Transverse colon (tissue), 4 donors: ENCODE data around the gene PKP4. TPM values are rescaled to one million over a fixed set of nuclear protein-coding genes. Genes with fewer than 3 reads are reported as not detected.

Experiments used
- DNase-seq: peaks from one replicate; pipeline ENCODE4 v3.0.0-alpha.2; 2019
- H3K27ac ChIP-seq, 4 donors: fragments of 200-600 bp; sonication (generic); 2 replicates each; pipeline ENCODE4 v1.5.1; 2016 to 2018; ENCODE audit warnings: inconsistent platforms in 4 of 4
- H3K27me3 ChIP-seq: fragments of 200-600 bp; sonication (generic); 2 replicates; pipeline ENCODE4 v1.5.1; 2017; ENCODE audit warnings: inconsistent platforms
- H3K36me3 ChIP-seq, 4 donors: fragments of 200-600 bp; sonication (generic); 2 replicates each; pipeline ENCODE4 v1.5.1; 2017 to 2019; ENCODE audit warnings: inconsistent platforms in 4 of 4
- H3K4me1 ChIP-seq, 4 donors: fragments of 200-600 bp; sonication (generic); 2 replicates each; pipeline ENCODE4 v1.5.1; 2017 to 2020; ENCODE audit warnings: inconsistent platforms in 4 of 4
- H3K4me3 ChIP-seq, 4 donors: fragments of 200-600 bp; sonication (generic); 1 replicate in 1 of 4; 2 replicates in 3 of 4; pipeline versions ENCODE4 v1.5.1 to v1.6.1; 2017 to 2019; ENCODE audit warnings: inconsistent platforms in 4 of 4
- H3K9me3 ChIP-seq, 2 donors: fragments of 200-600 bp; sonication (generic); 2 replicates each; pipeline ENCODE4 v1.5.1; 2017 to 2019; ENCODE audit warnings: inconsistent platforms in 2 of 2
- EP300 ChIP-seq: sonication (generic); formaldehyde crosslinking; IDR thresholded peaks from one replicate; pipeline ENCODE4 v1.6.1; 2017; ENCODE audit warnings: antibody characterized with exemption, low read depth
- POLR2A ChIP-seq: fragments of 450-650 bp; IDR thresholded peaks from one replicate; pipeline ENCODE4 v1.6.1; 2016; ENCODE audit warnings: antibody characterized with exemption, mild to moderate bottlenecking, moderate library complexity
- POLR2AphosphoS5 ChIP-seq, 3 donors: sonication (generic); formaldehyde crosslinking; IDR thresholded peaks; one replicate each; pipeline ENCODE4 v1.6.1; 2016; ENCODE audit warnings: antibody characterized with exemption in 3 of 3
- WGBS, 2 donors: methylation state at CpG; one replicate each; pipeline ENCODE4 v1.1.5; 2018; ENCODE audit warnings: low coverage in 1 of 2; 5-methylcytosine and 5-hydroxymethylcytosine counted together
- in situ Hi-C, 4 donors: fragments of 200-750 bp; cut with MboI; loops; one replicate each; pipeline versions ENCODE4 v1.15.0 to v1.15.1; 2017; ENCODE audit warnings: low sequenced_read_pairs in 3 of 4, low pct_ligation_motif_present in 1 of 4, low pct_unique_long_range_greater_than_20kb in 1 of 4
- intact Hi-C: fragments of 100-400 bp; cut with DNase I; formaldehyde crosslinking; loops from one replicate; pipeline ENCODE4 v1.15.1; 2023; ENCODE audit warnings: low total_unique reads
- total RNA-seq, 4 donors: library from RNA; depleted of rRNA; stranded (reverse); fragments of >200 nt; gene quantifications; one replicate each; pipeline ENCODE4 v1.1.0, GENCODE V29; 2016
- TF ChIP-seq, protein P1 (sequence below), 5 experiments: fragments of 200-600 bp in 3 of 5; fragments of 450-650 bp in 2 of 5; sonication (generic) in 3 of 5; IDR thresholded peaks; 1 replicate in 2 of 5; 2 replicates in 3 of 5; pipeline ENCODE4 v1.5.1; 2016 to 2017; ENCODE audit warnings: antibody characterized with exemption in 5 of 5, inconsistent platforms in 3 of 5, mild to moderate bottlenecking in 2 of 5, moderate library complexity in 1 of 5

PKP4 gene
- total RNA-seq, 4 donors from 2014 or later = 28.1 to 70.3 (median 58.3) TPM

DNA sequence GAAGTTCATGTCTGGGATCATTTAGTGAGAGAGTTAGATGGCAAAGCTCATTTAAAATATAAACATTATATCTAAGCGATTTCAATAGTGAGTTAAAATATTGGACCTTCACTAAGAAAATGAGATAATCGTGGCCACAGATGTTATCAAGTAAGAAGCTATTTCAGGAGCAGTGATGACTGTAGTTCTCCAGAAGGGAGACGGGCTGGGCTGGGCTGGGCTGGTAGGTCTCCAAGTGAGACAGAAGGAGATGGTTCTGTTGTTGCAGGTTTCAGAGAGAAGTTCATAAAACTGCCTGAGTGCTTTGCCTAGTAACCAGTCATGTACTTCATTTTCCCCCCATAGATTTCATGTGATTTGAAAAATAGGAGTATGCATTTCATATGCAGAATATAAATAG lies 208.2 kb downstream of the PKP4 start:
- DNase-seq = no peak
- Histone ChIP-seq H3K4me1 (no peaks in the 10 kb centered on the region), H3K36me3 (peaks cover 0 to 9% (median 3%) of the 10 kb centered on the region in 4 donors), H3K9me3 (no peaks in the 10 kb centered on the region), H3K4me3 (no peak overlapping the region), H3K27ac (no peak overlapping the region), H3K27me3 (no peaks in the 10 kb centered on the region)
- intact Hi-C loops (no loop called here), in situ Hi-C loops (no loop called here)
- WGBS, 2 donors = 71 to 78% methylated on average over 3 of the region's 3 CpGs
- TF ChIP-seq POLR2A = no peak
- TF ChIP-seq, protein P1, sequence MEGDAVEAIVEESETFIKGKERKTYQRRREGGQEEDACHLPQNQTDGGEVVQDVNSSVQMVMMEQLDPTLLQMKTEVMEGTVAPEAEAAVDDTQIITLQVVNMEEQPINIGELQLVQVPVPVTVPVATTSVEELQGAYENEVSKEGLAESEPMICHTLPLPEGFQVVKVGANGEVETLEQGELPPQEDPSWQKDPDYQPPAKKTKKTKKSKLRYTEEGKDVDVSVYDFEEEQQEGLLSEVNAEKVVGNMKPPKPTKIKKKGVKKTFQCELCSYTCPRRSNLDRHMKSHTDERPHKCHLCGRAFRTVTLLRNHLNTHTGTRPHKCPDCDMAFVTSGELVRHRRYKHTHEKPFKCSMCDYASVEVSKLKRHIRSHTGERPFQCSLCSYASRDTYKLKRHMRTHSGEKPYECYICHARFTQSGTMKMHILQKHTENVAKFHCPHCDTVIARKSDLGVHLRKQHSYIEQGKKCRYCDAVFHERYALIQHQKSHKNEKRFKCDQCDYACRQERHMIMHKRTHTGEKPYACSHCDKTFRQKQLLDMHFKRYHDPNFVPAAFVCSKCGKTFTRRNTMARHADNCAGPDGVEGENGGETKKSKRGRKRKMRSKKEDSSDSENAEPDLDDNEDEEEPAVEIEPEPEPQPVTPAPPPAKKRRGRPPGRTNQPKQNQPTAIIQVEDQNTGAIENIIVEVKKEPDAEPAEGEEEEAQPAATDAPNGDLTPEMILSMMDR (IDR thresholded peaks at IDR 0.05) = no peak
- TF ChIP-seq POLR2AphosphoS5 (IDR thresholded peaks at IDR 0.05) = no peak
- no peak for TF ChIP-seq EP300

DNA sequence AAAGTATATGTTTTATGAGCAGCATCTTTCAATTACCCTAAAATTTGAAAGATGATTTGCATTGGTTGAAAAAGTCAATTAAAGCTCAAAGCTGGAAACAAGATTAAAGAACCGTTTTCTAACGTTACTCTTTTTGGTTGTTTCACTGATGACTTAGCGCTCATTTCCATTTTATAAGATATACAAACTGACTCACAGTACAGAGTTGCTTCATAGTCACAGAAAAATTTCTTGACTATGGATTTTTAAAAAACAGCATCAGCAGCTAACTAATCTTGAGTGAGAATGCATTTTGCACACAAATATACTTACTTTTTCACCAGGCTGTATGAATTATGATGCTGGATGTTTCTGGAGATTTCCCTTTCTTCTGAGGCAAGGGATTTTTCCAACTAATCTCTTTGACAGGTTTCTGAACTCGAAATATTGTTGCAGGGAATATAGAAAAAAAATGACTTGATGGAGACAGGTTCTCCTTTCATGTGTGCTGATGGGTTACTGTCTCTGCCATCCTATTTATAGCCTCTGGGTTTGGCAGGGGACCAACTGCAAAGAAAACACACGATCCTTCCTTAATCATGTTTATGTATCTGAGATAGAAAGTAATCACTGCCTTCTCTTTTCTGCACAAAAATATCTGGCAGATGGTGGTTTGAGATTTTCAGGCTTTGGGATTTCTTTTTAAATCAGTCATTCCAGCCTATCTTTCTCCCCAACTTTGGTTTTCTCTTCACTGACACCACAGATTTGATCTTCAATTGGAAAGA lies 209.0 kb downstream of the PKP4 start:
- WGBS, 2 donors = 66 to 75% methylated on average over 4 to 5 of the region's 5 CpGs
- TF ChIP-seq POLR2AphosphoS5 (IDR thresholded peaks at IDR 0.05) = no peak
- TF ChIP-seq POLR2A = no peak
- TF ChIP-seq EP300 = no peak
- TF ChIP-seq, protein P1 (IDR thresholded peaks at IDR 0.05) = no peak
- Histone ChIP-seq H3K36me3 (peaks cover 0 to 9% (median 3%) of the 10 kb centered on the region in 4 donors), H3K9me3 (no peaks in the 10 kb centered on the region), H3K4me3 (no peak overlapping the region), H3K4me1 (no peaks in the 10 kb centered on the region), H3K27ac (no peak overlapping the region), H3K27me3 (no peaks in the 10 kb centered on the region)
- no peak for DNase-seq
- in situ Hi-C loops (no loop called here), intact Hi-C loops (no loop called here)

DNA sequence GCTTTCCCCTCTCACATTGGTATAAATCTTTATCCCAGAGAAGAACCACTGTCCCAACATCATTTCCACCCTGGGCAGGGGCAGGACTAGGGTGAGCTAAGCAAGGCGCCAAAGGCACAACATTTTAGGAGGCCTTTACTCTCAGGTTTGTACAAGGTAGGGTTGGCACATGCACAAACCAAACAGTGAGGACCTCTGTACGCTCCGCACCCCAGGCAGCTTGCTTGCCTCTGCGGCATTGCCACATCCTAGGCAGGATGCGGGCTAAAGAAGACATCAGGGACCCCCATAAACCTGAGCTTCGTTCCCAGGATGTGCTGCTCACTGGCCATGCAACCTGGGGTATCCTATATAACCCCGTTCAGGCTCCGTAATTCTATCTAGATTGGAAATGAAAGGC lies 210.2 kb downstream of the PKP4 start:
- 100% methylated on average over 1 to 8 of the region's 8 CpGs for WGBS, 2 donors
- no peaks in the 10 kb centered on the region for H3K27me3 ChIP-seq
- intact Hi-C loops = no loop called here
- TF ChIP-seq, protein P1 (IDR thresholded peaks at IDR 0.05) = no peak
- TF ChIP-seq EP300 = no peak
- TF ChIP-seq POLR2A = no peak
- no peak for TF ChIP-seq POLR2AphosphoS5 (IDR thresholded peaks at IDR 0.05)
- H3K4me1 ChIP-seq = no peaks in the 10 kb centered on the region
- in situ Hi-C loops = no loop called here
- peaks cover 0 to 9% (median 3%) of the 10 kb centered on the region in 4 donors for H3K36me3 ChIP-seq
- no peak overlapping the region for H3K27ac ChIP-seq
- no peaks in the 10 kb centered on the region for H3K9me3 ChIP-seq
- DNase-seq = no peak
- H3K4me3 ChIP-seq = no peak overlapping the region

- in situ Hi-C loops (no loop called here), intact Hi-C loops (no loop called here)
- WGBS, 2 donors = 69 to 84% methylated on average over 3 to 4 of the region's 4 CpGs
- Histone ChIP-seq H3K4me3 (no peak overlapping the region), H3K4me1 (no peaks in the 10 kb centered on the region), H3K27ac (no peak overlapping the region), H3K27me3 (no peaks in the 10 kb centered on the region), H3K36me3 (peaks cover 0 to 9% (median 3%) of the 10 kb centered on the region in 4 donors), H3K9me3 (no peaks in the 10 kb centered on the region)
- TF ChIP-seq, protein P1 (IDR thresholded peaks at IDR 0.05) = no peak
- TF ChIP-seq POLR2AphosphoS5 (IDR thresholded peaks at IDR 0.05) = no peak
- no peak for TF ChIP-seq POLR2A
- no peak for TF ChIP-seq EP300
- DNase-seq = no peak
Observed at GRCh38 chr2:158667586-158667985, 210.8 kb downstream of the PKP4 start.
